GM12878 (cell line): ENCODE results near the gene PIK3R5. TPM values are rescaled to one million over a fixed set of nuclear protein-coding genes. Genes with fewer than 3 reads are reported as not detected.
A peak's percentile ranks its signal among the peaks of the same experiment; 100 is the strongest.

Experiments used
- ATF2 ChIP-seq: IDR thresholded peaks from 2 replicates; pipeline ENCODE4 v1.6.1; 2012; ENCODE audit warnings: low read length, inconsistent platforms
- polyA plus RNA-seq, 11 experiments: library from polyadenylated mRNA; depleted of rRNA in 4 of 11; unstranded in 6 of 11; stranded (reverse) in 5 of 11; fragments of >200 nt; fragmentation: Nextera tagmentation in 4 of 11; fragmentation: Illumina TruSeq in 1 of 11; extraction: Ambion mirVana in 4 of 11; extraction: Trizol in 1 of 11; gene quantifications; 1 replicate in 1 of 11; 2 replicates in 10 of 11; pipeline versions ENCODE4 v1.2.1 to v1.2.3, GENCODE V29; 2011 to 2016; ENCODE audit warnings: inconsistent platforms in 2 of 11, missing spikeins in 2 of 11, low read depth in 1 of 11
- total RNA-seq, 4 experiments: library from RNA; depleted of rRNA in 3 of 4; stranded (reverse); fragments of >200 nt in 3 of 4; fragmentation: Illumina TruSeq in 1 of 4; extraction: Trizol in 1 of 4; gene quantifications; 2 replicates each; pipeline versions ENCODE4 v1.2.1 to v1.2.3, GENCODE V29; 2013 to 2021

The PIK3R5 gene
- total and polyA plus RNA-seq, 10 of the 15 experiments (the other 5 are each of a cell fraction or from before 2014, with no cell fraction given), result 9.5 to 50.8 (median 35.5) TPM

DNA sequence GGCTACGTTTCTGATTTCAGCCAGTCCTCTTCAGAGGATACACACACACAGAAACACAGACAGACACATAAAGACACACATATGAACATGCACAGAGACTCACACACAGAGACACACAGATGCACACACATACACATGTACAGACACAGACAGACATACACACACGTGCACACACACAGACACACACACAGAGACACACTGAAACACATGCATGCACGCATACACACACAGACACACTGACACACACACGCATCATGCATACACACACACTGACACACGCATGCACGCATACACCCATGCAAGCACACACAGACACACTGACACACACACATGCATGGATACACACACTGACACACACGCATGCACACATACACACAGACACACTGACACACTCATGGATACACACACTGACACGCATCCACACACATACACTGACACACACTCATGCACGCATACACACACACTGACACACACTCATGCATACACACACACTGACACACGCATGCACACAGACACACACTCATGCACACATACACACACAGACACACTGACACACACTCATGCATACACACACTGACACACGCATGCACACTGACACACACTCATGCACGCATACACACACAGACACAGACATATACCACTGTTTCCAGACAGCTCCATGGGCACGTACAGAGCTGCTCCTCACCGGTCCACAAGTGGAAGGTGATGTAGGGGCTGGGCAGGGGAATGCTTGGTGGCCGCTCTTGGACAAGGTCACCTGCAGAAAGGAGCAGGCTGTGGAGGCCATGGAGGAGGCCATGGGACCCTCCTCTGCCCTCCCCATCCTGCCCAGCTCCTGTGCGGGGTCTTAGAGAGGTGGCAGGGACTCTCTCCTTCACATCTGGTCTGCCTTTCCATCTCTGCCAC is 136.2 kb downstream of the PIK3R5 start (continued):
- 0 out of 2 replicates have a peak, but pooled peaks have one; percentile 21 for TF ChIP-seq ATF2

Other genes with a start within 250 kb of the PIK3R5 start
- gene CCDC42, start 220.9 kb downstream of the PIK3R5 start, total RNA-seq (2014; rRNA removed), result 0.23 TPM in 1 of 2 replicates, not detected in the other
- gene CCDC42, start 220.9 kb downstream of the PIK3R5 start, total RNA-seq (2014; rRNA removed; fragmentation: Illumina TruSeq; extraction: Trizol), result not detected in 2 replicates
- gene CCDC42, start 220.9 kb downstream of the PIK3R5 start, total RNA-seq (2021), result not detected in 2 replicates
- gene CCDC42, start 220.9 kb downstream of the PIK3R5 start, polyA plus RNA-seq (2011; rRNA removed), result 0.07 TPM in 2 replicates
- gene CCDC42, start 220.9 kb downstream of the PIK3R5 start, polyA plus RNA-seq (2014; fragmentation: Illumina TruSeq; extraction: Trizol), result 0.06 TPM in 1 of 2 replicates, not detected in the other
- gene CCDC42, start 220.9 kb downstream of the PIK3R5 start, polyA plus RNA-seq (2014; fragmentation: Nextera tagmentation; extraction: Ambion mirVana), result not detected
- gene CCDC42, start 220.9 kb downstream of the PIK3R5 start, polyA plus RNA-seq (2014; rRNA removed), result not detected in 2 replicates
- gene CCDC42, start 220.9 kb downstream of the PIK3R5 start, polyA plus RNA-seq (2016; fragmentation: Nextera tagmentation; extraction: Ambion mirVana), result not detected
- not detected in 2 replicates for gene SPDYE4, start 207.2 kb downstream of the PIK3R5 start, total RNA-seq (2014; rRNA removed)
- gene SPDYE4, start 207.2 kb downstream of the PIK3R5 start, total RNA-seq (2014; rRNA removed; fragmentation: Illumina TruSeq; extraction: Trizol), result not detected in 2 replicates
- not detected in 2 replicates for gene SPDYE4, start 207.2 kb downstream of the PIK3R5 start, total RNA-seq (2021)
- gene SPDYE4, start 207.2 kb downstream of the PIK3R5 start, polyA plus RNA-seq (2011; rRNA removed), result 0.07 and 0.23 TPM in 2 replicates
- gene SPDYE4, start 207.2 kb downstream of the PIK3R5 start, polyA plus RNA-seq (2014; fragmentation: Illumina TruSeq; extraction: Trizol), result 0.18 TPM in 1 of 2 replicates, not detected in the other
- gene SPDYE4, start 207.2 kb downstream of the PIK3R5 start, polyA plus RNA-seq (2014; fragmentation: Nextera tagmentation; extraction: Ambion mirVana), result not detected
- not detected in 2 replicates for gene SPDYE4, start 207.2 kb downstream of the PIK3R5 start, polyA plus RNA-seq (2014; rRNA removed)
- not detected for gene SPDYE4, start 207.2 kb downstream of the PIK3R5 start, polyA plus RNA-seq (2016; fragmentation: Nextera tagmentation; extraction: Ambion mirVana)
- gene MFSD6L, start 166.3 kb downstream of the PIK3R5 start, total RNA-seq (2014; rRNA removed), result 1.5 and 1.8 TPM in 2 replicates
- gene MFSD6L, start 166.3 kb downstream of the PIK3R5 start, total RNA-seq (2014; rRNA removed; fragmentation: Illumina TruSeq; extraction: Trizol), result 1.3 and 1.4 TPM in 2 replicates
- 2.8 and 3.1 TPM in 2 replicates for gene MFSD6L, start 166.3 kb downstream of the PIK3R5 start, total RNA-seq (2021)
- gene MFSD6L, start 166.3 kb downstream of the PIK3R5 start, polyA plus RNA-seq (2011; rRNA removed), result 0.76 and 1.2 TPM in 2 replicates
- 0.33 and 0.94 TPM in 2 replicates for gene MFSD6L, start 166.3 kb downstream of the PIK3R5 start, polyA plus RNA-seq (2014; fragmentation: Illumina TruSeq; extraction: Trizol)
- gene MFSD6L, start 166.3 kb downstream of the PIK3R5 start, polyA plus RNA-seq (2014; fragmentation: Nextera tagmentation; extraction: Ambion mirVana), result under 1 TPM; 0.39 to 0.49 TPM
- gene MFSD6L, start 166.3 kb downstream of the PIK3R5 start, polyA plus RNA-seq (2014; rRNA removed), result 1.9 and 2.5 TPM in 2 replicates
- under 1 TPM; 0.40 to 0.67 TPM for gene MFSD6L, start 166.3 kb downstream of the PIK3R5 start, polyA plus RNA-seq (2016; fragmentation: Nextera tagmentation; extraction: Ambion mirVana)
- gene PIK3R6, start 98.0 kb downstream of the PIK3R5 start, total RNA-seq (2014; rRNA removed), result 40.3 and 44.7 TPM in 2 replicates
- gene PIK3R6, start 98.0 kb downstream of the PIK3R5 start, total RNA-seq (2014; rRNA removed; fragmentation: Illumina TruSeq; extraction: Trizol), result 26.4 and 27.9 TPM in 2 replicates
- gene PIK3R6, start 98.0 kb downstream of the PIK3R5 start, total RNA-seq (2021), result 76.7 and 81.7 TPM in 2 replicates
- gene PIK3R6, start 98.0 kb downstream of the PIK3R5 start, polyA plus RNA-seq (2011; rRNA removed), result 73.5 and 146 TPM in 2 replicates
- 31.6 and 54.7 TPM in 2 replicates for gene PIK3R6, start 98.0 kb downstream of the PIK3R5 start, polyA plus RNA-seq (2014; fragmentation: Illumina TruSeq; extraction: Trizol)
- 1 to 10 TPM; 6.7 to 7.4 TPM for gene PIK3R6, start 98.0 kb downstream of the PIK3R5 start, polyA plus RNA-seq (2014; fragmentation: Nextera tagmentation; extraction: Ambion mirVana)
- gene PIK3R6, start 98.0 kb downstream of the PIK3R5 start, polyA plus RNA-seq (2014; rRNA removed), result 86.5 and 99.8 TPM in 2 replicates
- 100 to 1,000 TPM; 103 to 109 TPM for gene PIK3R6, start 98.0 kb downstream of the PIK3R5 start, polyA plus RNA-seq (2016; fragmentation: Nextera tagmentation; extraction: Ambion mirVana)
- 0.56 and 0.76 TPM in 2 replicates for gene NTN1, start 55.8 kb upstream of the PIK3R5 start, total RNA-seq (2014; rRNA removed)
- 0.09 and 0.22 TPM in 2 replicates for gene NTN1, start 55.8 kb upstream of the PIK3R5 start, total RNA-seq (2014; rRNA removed; fragmentation: Illumina TruSeq; extraction: Trizol)
- gene NTN1, start 55.8 kb upstream of the PIK3R5 start, total RNA-seq (2021), result 0.49 and 0.80 TPM in 2 replicates
- 0.52 and 0.84 TPM in 2 replicates for gene NTN1, start 55.8 kb upstream of the PIK3R5 start, polyA plus RNA-seq (2011; rRNA removed)
- gene NTN1, start 55.8 kb upstream of the PIK3R5 start, polyA plus RNA-seq (2014; fragmentation: Illumina TruSeq; extraction: Trizol), result 0.18 TPM in 1 of 2 replicates, not detected in the other
- gene NTN1, start 55.8 kb upstream of the PIK3R5 start, polyA plus RNA-seq (2014; fragmentation: Nextera tagmentation; extraction: Ambion mirVana), result under 1 TPM; 0.02 to 0.04 TPM
- 0.28 and 0.37 TPM in 2 replicates for gene NTN1, start 55.8 kb upstream of the PIK3R5 start, polyA plus RNA-seq (2014; rRNA removed)
- gene NTN1, start 55.8 kb upstream of the PIK3R5 start, polyA plus RNA-seq (2016; fragmentation: Nextera tagmentation; extraction: Ambion mirVana), result under 1 TPM; 0.42 to 0.89 TPM